Left lung (tissue), 10 donors: ENCODE results near the gene CPAMD8. TPM values are rescaled to one million over a fixed set of nuclear protein-coding genes. Genes with fewer than 3 reads are reported as not detected.

Source experiments
- ATAC-seq: fragments of 200-7000 bp; cut with Tn5 transposase; one replicate; pipeline ENCODE4 v1.9.1; 2020; ENCODE audit warnings: moderate library complexity
- DNase-seq, 4 donors: peaks; one replicate each; pipeline ENCODE4 v3.0.0-alpha.2; 2013 to 2020
- H3K27ac ChIP-seq, 2 donors: fragments of 200-600 bp; sonication (generic) in 1 of 2; one replicate each; pipeline versions ENCODE4 v1.5.0 to v1.8.0; 2020 to 2021
- H3K27me3 ChIP-seq, 2 donors: fragments of 200-600 bp; sonication (generic) in 1 of 2; one replicate each; pipeline versions ENCODE4 v1.5.0 to v1.8.0; 2020 to 2021
- H3K36me3 ChIP-seq, 2 donors: fragments of 200-600 bp; sonication (generic) in 1 of 2; one replicate each; pipeline versions ENCODE4 v1.5.0 to v1.8.0; 2020 to 2021
- H3K4me1 ChIP-seq, 2 donors: fragments of 200-600 bp; one replicate each; pipeline ENCODE4 v1.8.0; 2021
- H3K4me3 ChIP-seq, 2 donors: fragments of 200-600 bp; sonication (generic) in 1 of 2; one replicate each; pipeline versions ENCODE4 v1.5.0 to v1.8.0; 2020 to 2021; ENCODE audit warnings: mild to moderate bottlenecking in 1 of 2
- H3K9me3 ChIP-seq, 2 donors: fragments of 200-600 bp; sonication (generic) in 1 of 2; one replicate each; pipeline versions ENCODE4 v1.5.0 to v1.8.0; 2020 to 2021
- intact Hi-C, 2 donors: fragments of 100-400 bp; cut with DNase I; formaldehyde crosslinking; loops; one replicate each; pipeline versions ENCODE4 v1.11.2 to v1.14.2; 2022
- polyA plus RNA-seq, 6 donors: library from polyadenylated mRNA; unstranded; fragments of 120-200 nt; gene quantifications; one replicate each; pipeline ENCODE4 v1.2.1, GENCODE V29; 2013; ENCODE audit not compliant: insufficient read length in 6 of 6
- total RNA-seq, 2 donors: library from RNA; stranded (reverse); fragmentation: NEBNext Ultra II Directional; extraction: Animal tissue kit (Norgen Biotek cat#: 25700); gene quantifications; one replicate each; pipeline ENCODE4 v1.2.1, GENCODE V29; 2021
- TF ChIP-seq, protein P1 (sequence below), 2 donors: fragments of 200-600 bp; sonication (generic) in 1 of 2; IDR thresholded peaks; one replicate each; pipeline versions ENCODE4 v1.5.0 to v1.8.0; 2021; ENCODE audit warnings: antibody characterized with exemption in 2 of 2
- donor health status: DM: no; HTN: yes; CAD: no.
- donor health status: DM: no; HTN: no; CAD: no.

Gene CPAMD8
- total and polyA plus RNA-seq, 8 donors = 13.1 to 79.9 (median 64.8) TPM

DNA sequence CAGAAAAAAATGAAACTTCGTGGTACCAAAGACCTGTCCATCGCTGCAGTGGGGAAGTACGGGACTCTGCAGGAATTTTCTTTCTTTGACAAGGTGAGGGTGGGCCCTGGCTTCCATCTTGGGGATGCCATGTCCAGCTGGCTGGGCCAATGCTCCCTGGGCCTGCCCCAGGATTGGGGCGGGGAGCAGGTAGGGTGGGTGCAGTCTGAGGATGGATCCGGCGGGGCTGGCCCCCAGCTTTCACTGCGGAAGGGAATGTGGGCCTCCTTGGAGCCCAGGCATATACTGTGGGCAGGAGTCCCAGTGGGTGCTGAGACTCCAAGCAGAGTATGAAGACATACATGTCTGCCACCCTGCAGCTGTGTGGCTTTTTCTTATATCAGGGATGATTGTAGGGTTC is 173.5 kb downstream of the CPAMD8 start:
- H3K36me3 ChIP-seq = peaks cover 0 to 95% of the 10 kb centered on the region in 2 donors
- peak in 1 of 4 donors; percentile 61 for DNase-seq
- TF ChIP-seq, protein P1, sequence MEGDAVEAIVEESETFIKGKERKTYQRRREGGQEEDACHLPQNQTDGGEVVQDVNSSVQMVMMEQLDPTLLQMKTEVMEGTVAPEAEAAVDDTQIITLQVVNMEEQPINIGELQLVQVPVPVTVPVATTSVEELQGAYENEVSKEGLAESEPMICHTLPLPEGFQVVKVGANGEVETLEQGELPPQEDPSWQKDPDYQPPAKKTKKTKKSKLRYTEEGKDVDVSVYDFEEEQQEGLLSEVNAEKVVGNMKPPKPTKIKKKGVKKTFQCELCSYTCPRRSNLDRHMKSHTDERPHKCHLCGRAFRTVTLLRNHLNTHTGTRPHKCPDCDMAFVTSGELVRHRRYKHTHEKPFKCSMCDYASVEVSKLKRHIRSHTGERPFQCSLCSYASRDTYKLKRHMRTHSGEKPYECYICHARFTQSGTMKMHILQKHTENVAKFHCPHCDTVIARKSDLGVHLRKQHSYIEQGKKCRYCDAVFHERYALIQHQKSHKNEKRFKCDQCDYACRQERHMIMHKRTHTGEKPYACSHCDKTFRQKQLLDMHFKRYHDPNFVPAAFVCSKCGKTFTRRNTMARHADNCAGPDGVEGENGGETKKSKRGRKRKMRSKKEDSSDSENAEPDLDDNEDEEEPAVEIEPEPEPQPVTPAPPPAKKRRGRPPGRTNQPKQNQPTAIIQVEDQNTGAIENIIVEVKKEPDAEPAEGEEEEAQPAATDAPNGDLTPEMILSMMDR (IDR thresholded peaks at IDR 0.05) = no peak

DNA sequence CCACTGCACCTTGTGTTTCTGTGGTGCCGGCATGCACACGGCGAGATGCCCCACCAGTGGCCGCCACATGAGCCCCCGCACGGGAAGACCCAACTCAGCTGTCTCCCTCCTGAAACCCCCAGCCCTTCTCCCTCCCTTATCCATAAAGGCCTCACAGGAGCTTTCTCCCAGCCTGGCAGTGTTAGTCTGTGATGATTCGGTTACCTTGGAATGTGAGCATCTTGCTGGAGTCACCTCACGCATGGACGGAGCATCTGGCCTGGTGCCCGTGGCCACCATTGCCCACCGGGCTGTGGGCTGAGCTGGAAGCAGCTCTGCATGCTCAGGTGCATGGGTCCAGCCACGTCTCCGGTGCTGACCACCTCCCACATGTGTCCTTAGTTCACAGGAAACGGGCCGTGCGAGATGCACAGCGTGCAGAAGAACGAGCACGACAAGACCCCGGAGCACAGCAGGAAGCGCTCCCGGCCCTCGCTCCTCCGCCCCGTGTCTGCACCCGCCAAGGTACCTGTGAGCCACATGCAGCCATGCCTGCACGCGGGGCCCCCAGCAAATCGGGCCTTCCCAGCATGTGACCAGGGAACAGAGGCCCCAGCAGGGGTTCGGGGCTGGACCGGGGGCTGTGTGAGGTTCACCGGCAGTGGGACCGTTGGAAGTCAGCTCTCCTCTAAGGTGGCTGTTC is 175.4 kb downstream of the CPAMD8 start:
- Histone ChIP-seq H3K27me3 (no peaks in the 10 kb centered on the region), H3K4me1 (no peaks in the 10 kb centered on the region), H3K9me3 (no peaks in the 10 kb centered on the region), H3K4me3 (no peak overlapping the region), H3K36me3 (peaks cover 0 to 100% of the 10 kb centered on the region in 2 donors), H3K27ac (no peak overlapping the region)
- DNase-seq (peak in 1 of 4 donors; percentile 47), ATAC-seq (no peak)
- TF ChIP-seq, protein P1 (IDR thresholded peaks at IDR 0.05) = no peak
- intact Hi-C loops = no loop called here

More for the DNA sequence above, 173.5 kb downstream of the CPAMD8 start:
- no peaks in the 10 kb centered on the region for H3K9me3 ChIP-seq
- intact Hi-C loops = no loop called here
- H3K4me3 ChIP-seq = no peak overlapping the region
- no peak overlapping the region for H3K27ac ChIP-seq
- ATAC-seq = no peak
- H3K4me1 ChIP-seq = no peaks in the 10 kb centered on the region
- no peaks in the 10 kb centered on the region for H3K27me3 ChIP-seq

DNA sequence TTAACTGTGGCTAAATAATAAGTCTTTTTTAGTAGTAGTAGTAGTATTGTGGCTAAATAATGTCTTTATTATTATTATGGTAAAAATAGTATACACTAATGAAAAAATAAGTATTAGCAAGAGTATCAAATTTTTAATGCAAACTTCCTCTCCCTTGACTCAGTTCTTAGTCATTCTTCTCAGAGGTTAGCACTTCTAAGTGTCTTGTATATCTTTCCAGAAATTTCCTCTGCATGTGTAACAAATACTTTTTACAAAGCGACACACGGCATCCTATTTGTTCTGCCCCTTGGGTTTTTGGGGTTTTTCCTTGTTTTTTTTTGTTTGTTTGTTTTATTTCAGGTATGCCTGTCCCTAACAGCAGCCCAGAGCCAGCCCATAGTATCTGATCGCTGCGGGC is 176.5 kb downstream of the CPAMD8 start:
- no peaks in the 10 kb centered on the region for H3K27me3 ChIP-seq
- DNase-seq (no peak), ATAC-seq (no peak)
- H3K4me1 ChIP-seq = no peaks in the 10 kb centered on the region
- H3K27ac ChIP-seq = no peak overlapping the region
- no peak overlapping the region for H3K4me3 ChIP-seq
- no peaks in the 10 kb centered on the region for H3K9me3 ChIP-seq
- intact Hi-C loops = no loop called here
- H3K36me3 ChIP-seq = peaks cover 0 to 100% of the 10 kb centered on the region in 2 donors
- TF ChIP-seq, protein P1 (IDR thresholded peaks at IDR 0.05) = no peak

DNA sequence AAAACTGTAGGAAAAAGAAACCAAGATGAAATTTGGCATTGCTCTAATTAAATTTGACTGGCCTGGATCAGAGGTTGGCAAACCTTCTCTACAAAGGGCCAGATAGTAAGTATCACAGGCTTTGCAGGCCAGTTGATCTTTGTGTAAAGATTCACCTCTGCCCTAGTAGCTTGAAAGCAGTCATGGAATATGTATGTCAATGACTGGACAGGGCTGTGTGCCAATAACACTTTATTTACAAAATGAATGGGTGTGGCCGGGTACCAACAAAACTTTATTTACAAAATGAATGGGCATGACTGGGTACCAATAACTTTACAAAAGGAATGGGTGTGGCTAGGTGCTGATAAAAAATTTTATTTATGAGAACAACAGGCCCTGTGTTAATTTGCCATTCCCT is 177.4 kb downstream of the CPAMD8 start:
- DNase-seq (no peak), ATAC-seq (no peak)
- Histone ChIP-seq H3K4me1 (no peaks in the 10 kb centered on the region), H3K4me3 (no peak overlapping the region), H3K9me3 (no peaks in the 10 kb centered on the region), H3K27me3 (no peaks in the 10 kb centered on the region), H3K36me3 (peaks cover 0 to 100% of the 10 kb centered on the region in 2 donors), H3K27ac (no peak overlapping the region)
- TF ChIP-seq, protein P1 (IDR thresholded peaks at IDR 0.05) = no peak
- intact Hi-C loops = no loop called here

DNA sequence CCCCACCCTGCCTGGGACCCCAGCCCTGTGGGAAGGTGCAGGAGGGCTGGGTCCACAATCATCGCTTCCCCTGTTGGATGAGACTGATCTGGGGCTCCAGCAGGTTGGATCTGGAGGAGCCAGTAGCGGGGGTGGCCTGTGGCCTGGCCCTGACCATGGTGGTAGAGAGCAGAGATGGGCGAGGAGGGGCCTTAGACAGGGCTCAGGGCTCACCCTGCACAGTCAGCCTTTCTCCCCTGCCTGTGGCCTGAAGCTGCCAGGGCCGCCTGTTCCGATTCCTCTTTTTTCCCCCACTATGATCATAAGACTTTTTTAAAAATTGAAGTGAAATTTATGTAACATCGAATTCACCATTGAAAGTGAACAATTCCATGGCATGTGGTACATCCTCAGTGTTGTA is 179.2 kb downstream of the CPAMD8 start:
- peak; percentile 58 for ATAC-seq
- intact Hi-C loops = no loop called here
- H3K4me1 ChIP-seq = no peaks in the 10 kb centered on the region
- TF ChIP-seq, protein P1 (IDR thresholded peaks at IDR 0.05) = no peak
- H3K4me3 ChIP-seq = no peak overlapping the region
- no peaks in the 10 kb centered on the region for H3K9me3 ChIP-seq
- H3K27me3 ChIP-seq = no peaks in the 10 kb centered on the region
- peaks cover 0 to 100% of the 10 kb centered on the region in 2 donors for H3K36me3 ChIP-seq
- DNase-seq = peak in 1 of 4 donors; percentile 42
- H3K27ac ChIP-seq = no peak overlapping the region
